Measurements from ENCODE around the gene DUSP8. TPM values are rescaled to one million over a fixed set of nuclear protein-coding genes. Genes with fewer than 3 reads are reported as not detected.
"Not testable (repeated sequence)": the region's sequence is repeated elsewhere in the genome, so short reads cannot be mapped to it uniquely, and the experiment has no call there.

Gene DUSP8
- polyA plus RNA-seq, 1 donor from 2014 or later, result 3.5 TPM

DNA sequence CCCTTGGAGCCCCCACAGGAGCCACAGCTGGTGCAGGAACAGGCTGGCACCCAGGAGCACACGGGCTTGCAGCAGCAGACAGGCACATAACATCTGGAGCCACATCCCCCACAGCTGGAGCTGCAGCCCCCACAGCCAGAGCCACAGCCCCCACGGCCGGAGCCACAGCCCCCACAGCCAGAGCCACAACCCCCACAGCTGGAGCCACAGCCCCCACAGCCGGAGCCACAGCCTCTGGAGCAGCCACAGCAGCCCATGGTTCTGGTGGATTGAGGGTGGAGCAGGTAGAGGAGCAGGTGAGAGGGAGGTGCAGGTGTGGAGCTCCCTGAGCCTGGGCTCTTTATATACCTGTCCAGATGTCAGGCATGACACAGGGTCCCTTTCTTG is 25.9 kb upstream of the DUSP8 start, which contains the start of gene KRTAP5-2:
Gene KRTAP5-2, minus strand, starts transcription at position 301 of the 387 bp plus-strand sequence. Its CDS starts 44 bp downstream, at position 257.
- Histone ChIP-seq H3K9me3 (ENCODE audit: low read length) (no peaks in the 10 kb centered on the region), H3K4me2 (ENCODE audit: low read length) (no peak within 1 kb of the TSS), H3K4me3 (ENCODE audit: low read length) (no peak within 1 kb of the TSS), H3K9ac (ENCODE audit: low read length) (no peak within 1 kb of the TSS), H3K36me3 (ENCODE audit: insufficient read depth, low read length) (no peaks in the 10 kb centered on the region), H3K27me3 (ENCODE audit: insufficient read depth, low read depth, low read length) (no peaks in the 10 kb centered on the region), H3K9me2 (ENCODE audit: insufficient read depth, low read length) (no peaks in the 10 kb centered on the region), H3K79me2 (replicated peaks; ENCODE audit: insufficient read depth, low read length) (no peaks in the 10 kb centered on the region), H4K20me1 (ENCODE audit: insufficient read depth) (no peaks in the 10 kb centered on the region), H2AFZ (ENCODE audit: low read depth, low read length) (no peak within 1 kb of the TSS), H3F3A (ENCODE audit: insufficient read depth, low read length, poor library complexity, severe bottlenecking) (no peaks in the 10 kb centered on the region), H3K27ac (ENCODE audit: low read length) (no peak within 1 kb of the TSS)
- TF ChIP-seq POLR2AphosphoS5 (IDR thresholded peaks at IDR 0.05) (no peak), MXI1 (conservative IDR thresholded peaks at IDR 0.05; ENCODE audit: poor library complexity, severe bottlenecking) (no peak), EP300 (conservative IDR thresholded peaks at IDR 0.05; ENCODE audit: poor library complexity, severe bottlenecking) (no peak), TAF1 (IDR thresholded peaks at IDR 0.05; ENCODE audit: low read depth) (no peak), EZH2 (IDR thresholded peaks at IDR 0.05; ENCODE audit: borderline replicate concordance, insufficient read depth, low read length, poor library complexity, severe bottlenecking) (no peak)
- TF ChIP-seq, protein P1, sequence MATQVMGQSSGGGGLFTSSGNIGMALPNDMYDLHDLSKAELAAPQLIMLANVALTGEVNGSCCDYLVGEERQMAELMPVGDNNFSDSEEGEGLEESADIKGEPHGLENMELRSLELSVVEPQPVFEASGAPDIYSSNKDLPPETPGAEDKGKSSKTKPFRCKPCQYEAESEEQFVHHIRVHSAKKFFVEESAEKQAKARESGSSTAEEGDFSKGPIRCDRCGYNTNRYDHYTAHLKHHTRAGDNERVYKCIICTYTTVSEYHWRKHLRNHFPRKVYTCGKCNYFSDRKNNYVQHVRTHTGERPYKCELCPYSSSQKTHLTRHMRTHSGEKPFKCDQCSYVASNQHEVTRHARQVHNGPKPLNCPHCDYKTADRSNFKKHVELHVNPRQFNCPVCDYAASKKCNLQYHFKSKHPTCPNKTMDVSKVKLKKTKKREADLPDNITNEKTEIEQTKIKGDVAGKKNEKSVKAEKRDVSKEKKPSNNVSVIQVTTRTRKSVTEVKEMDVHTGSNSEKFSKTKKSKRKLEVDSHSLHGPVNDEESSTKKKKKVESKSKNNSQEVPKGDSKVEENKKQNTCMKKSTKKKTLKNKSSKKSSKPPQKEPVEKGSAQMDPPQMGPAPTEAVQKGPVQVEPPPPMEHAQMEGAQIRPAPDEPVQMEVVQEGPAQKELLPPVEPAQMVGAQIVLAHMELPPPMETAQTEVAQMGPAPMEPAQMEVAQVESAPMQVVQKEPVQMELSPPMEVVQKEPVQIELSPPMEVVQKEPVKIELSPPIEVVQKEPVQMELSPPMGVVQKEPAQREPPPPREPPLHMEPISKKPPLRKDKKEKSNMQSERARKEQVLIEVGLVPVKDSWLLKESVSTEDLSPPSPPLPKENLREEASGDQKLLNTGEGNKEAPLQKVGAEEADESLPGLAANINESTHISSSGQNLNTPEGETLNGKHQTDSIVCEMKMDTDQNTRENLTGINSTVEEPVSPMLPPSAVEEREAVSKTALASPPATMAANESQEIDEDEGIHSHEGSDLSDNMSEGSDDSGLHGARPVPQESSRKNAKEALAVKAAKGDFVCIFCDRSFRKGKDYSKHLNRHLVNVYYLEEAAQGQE (IDR thresholded peaks at IDR 0.05; ENCODE audit: borderline replicate concordance), result no peak
- TF ChIP-seq, protein P2, sequence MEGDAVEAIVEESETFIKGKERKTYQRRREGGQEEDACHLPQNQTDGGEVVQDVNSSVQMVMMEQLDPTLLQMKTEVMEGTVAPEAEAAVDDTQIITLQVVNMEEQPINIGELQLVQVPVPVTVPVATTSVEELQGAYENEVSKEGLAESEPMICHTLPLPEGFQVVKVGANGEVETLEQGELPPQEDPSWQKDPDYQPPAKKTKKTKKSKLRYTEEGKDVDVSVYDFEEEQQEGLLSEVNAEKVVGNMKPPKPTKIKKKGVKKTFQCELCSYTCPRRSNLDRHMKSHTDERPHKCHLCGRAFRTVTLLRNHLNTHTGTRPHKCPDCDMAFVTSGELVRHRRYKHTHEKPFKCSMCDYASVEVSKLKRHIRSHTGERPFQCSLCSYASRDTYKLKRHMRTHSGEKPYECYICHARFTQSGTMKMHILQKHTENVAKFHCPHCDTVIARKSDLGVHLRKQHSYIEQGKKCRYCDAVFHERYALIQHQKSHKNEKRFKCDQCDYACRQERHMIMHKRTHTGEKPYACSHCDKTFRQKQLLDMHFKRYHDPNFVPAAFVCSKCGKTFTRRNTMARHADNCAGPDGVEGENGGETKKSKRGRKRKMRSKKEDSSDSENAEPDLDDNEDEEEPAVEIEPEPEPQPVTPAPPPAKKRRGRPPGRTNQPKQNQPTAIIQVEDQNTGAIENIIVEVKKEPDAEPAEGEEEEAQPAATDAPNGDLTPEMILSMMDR (IDR thresholded peaks at IDR 0.05; ENCODE audit: poor library complexity, severe bottlenecking), result no peak

DNA sequence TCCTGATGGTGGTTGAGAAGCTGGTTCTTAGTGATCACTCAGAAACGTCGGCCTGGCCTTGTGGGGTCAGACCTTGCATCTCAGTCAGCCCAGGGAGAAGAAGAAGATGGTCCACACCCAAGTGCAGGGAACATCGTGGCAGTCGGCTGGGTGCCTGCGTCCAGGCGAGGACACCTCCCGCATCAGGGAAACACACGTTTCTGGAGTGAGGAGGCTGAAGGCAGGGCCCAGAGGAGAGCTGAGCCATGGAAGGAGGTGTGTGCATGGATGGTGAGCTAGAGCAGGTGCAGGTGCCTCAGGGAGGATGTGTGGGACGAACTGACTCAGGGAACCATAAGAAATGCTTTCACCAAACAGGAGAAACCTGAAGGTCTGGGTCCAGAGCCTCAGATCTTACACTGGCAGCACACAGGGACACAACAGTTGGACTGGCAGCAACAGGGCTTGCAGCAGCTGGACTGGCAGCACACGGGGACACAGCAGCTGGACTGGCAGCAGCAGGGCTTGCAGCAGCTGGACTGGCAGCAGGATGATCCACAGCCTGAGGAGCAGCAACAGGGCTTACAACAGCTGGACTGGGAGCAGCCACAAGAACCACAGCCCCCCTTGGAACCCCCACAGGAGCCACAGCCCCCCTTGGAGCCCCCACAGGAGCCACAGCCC is 25.4 kb upstream of the DUSP8 start:
- Histone ChIP-seq H3K36me3 (ENCODE audit: insufficient read depth, low read length) (no peaks in the 10 kb centered on the region), H3K27me3 (ENCODE audit: insufficient read depth, low read depth, low read length) (no peaks in the 10 kb centered on the region), H3K27ac (ENCODE audit: low read length) (no peak overlapping the region), H4K20me1 (ENCODE audit: insufficient read depth) (no peaks in the 10 kb centered on the region), H3K4me2 (ENCODE audit: low read length) (no peak overlapping the region), H3K9me3 (ENCODE audit: low read length) (no peaks in the 10 kb centered on the region), H3F3A (ENCODE audit: insufficient read depth, low read length, poor library complexity, severe bottlenecking) (no peaks in the 10 kb centered on the region), H3K9me2 (ENCODE audit: insufficient read depth, low read length) (no peaks in the 10 kb centered on the region), H3K4me3 (ENCODE audit: low read length) (no peak overlapping the region), H2AFZ (ENCODE audit: low read depth, low read length) (no peak overlapping the region), H3K9ac (ENCODE audit: low read length) (no peak overlapping the region), H3K79me2 (replicated peaks; ENCODE audit: insufficient read depth, low read length) (no peaks in the 10 kb centered on the region)
- TF ChIP-seq MXI1 (conservative IDR thresholded peaks at IDR 0.05; ENCODE audit: poor library complexity, severe bottlenecking), result no peak

DNA sequence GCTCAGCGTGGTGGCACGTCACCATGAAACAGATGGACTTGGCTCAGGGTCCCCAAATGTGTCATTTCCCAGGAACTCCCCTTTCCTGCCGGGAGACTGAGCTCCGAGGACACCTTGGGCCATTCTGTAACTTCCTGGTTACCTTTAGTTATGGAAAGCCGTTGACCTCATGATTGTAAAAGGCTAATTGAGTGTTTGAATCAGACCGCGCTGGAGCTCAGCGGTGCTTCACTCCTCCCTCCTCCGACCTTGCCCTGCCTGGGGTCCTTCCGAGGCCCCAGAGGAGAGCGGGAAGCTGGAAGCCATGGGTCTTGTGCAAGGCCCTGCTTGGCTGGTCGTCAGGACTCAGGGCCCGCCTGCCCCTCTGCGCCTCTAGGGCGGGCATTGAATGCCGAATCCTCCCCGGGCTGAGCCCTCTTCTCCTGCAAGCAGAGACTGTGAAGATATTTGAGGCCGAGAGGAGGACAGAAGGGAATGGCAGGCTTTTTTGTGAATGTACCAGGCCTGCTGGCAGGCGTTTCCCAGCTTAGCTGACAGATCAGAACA is 24.6 kb upstream of the DUSP8 start:
- H3K9me2 ChIP-seq (ENCODE audit: insufficient read depth, low read length); H3K4me2 ChIP-seq (ENCODE audit: low read length); H3K4me3 ChIP-seq (ENCODE audit: low read length); H3K36me3 ChIP-seq (ENCODE audit: insufficient read depth, low read length); H2AFZ ChIP-seq (ENCODE audit: low read depth, low read length); H3K79me2 ChIP-seq (replicated peaks; ENCODE audit: insufficient read depth, low read length); H3K27me3 ChIP-seq (ENCODE audit: insufficient read depth, low read depth, low read length); H3K27ac ChIP-seq (ENCODE audit: low read length); H4K20me1 ChIP-seq (ENCODE audit: insufficient read depth); H3K9ac ChIP-seq (ENCODE audit: low read length); H3K9me3 ChIP-seq (ENCODE audit: low read length); H3F3A ChIP-seq (ENCODE audit: insufficient read depth, low read length, poor library complexity, severe bottlenecking): not testable (repeated sequence)
